T-cell (primary cell): ENCODE measurements around the gene C7. TPM values are rescaled to one million over a fixed set of nuclear protein-coding genes. Genes with fewer than 3 reads are reported as not detected.

Experiments used
- ATAC-seq, 4 experiments: fragments of 200-7000 bp in 3 of 4; fragments of 150-1000 bp in 1 of 4; cut with Tn5 transposase; replicated peaks in 1 of 4; 1 replicate in 3 of 4; 2 replicates in 1 of 4; pipeline ENCODE4 v1.10.0; 2021; ENCODE audit warnings: moderate library complexity in 3 of 4, mild to moderate bottlenecking in 2 of 4, moderate number of reproducible peaks in 1 of 4
- CTCF ChIA-PET, 2 donors: fragments of 300-600 bp; sonication (Branson Sonifier 250); formaldehyde crosslinking; loops; one replicate each; lab custom pipeline; 2022; ENCODE audit warnings: antibody characterized with exemption in 2 of 2; lab: Charles Lee
- POLR2A ChIA-PET, 2 donors: fragments of 300-600 bp; sonication (Branson Sonifier 250); formaldehyde crosslinking; loops; one replicate each; lab custom pipeline; 2022; ENCODE audit warnings: antibody characterized with exemption in 2 of 2; lab: Charles Lee
- DNase-seq, 35 experiments: peaks; one replicate each; pipeline versions ENCODE4 v3.0.0 to v3.0.0-alpha.2; 2013 to 2023
- H3K27ac ChIP-seq: one replicate; pipeline ENCODE4 v1.5.1; 2013; ENCODE audit warnings: low read length
- H3K27me3 ChIP-seq, 2 experiments: replicated peaks in 1 of 2; 1 replicate in 1 of 2; 2 replicates in 1 of 2; pipeline versions ENCODE4 v1.6.1 to v1.7.0; 2013; ENCODE audit warnings: low read length in 1 of 2, mixed read lengths in 1 of 2; ENCODE audit not compliant: control insufficient read depth in 2 of 2, insufficient read depth in 2 of 2; ENCODE audit errors: extremely low read depth in 1 of 2
- H3K36me3 ChIP-seq, 2 donors: 1 replicate in 1 of 2; 2 replicates in 1 of 2; pipeline versions ENCODE4 v1.6.1 to v1.7.0; 2013; ENCODE audit warnings: low read length in 1 of 2; ENCODE audit not compliant: control insufficient read depth in 2 of 2, insufficient read depth in 1 of 2; ENCODE audit errors: extremely low read depth in 1 of 2
- H3K4me1 ChIP-seq, 2 experiments: 1 replicate in 1 of 2; 2 replicates in 1 of 2; pipeline versions ENCODE4 v1.6.1 to v1.7.0; 2013; ENCODE audit warnings: low read length in 2 of 2, mixed read lengths in 1 of 2; ENCODE audit not compliant: insufficient read depth in 2 of 2, control insufficient read depth in 1 of 2; ENCODE audit errors: extremely low read depth in 1 of 2
- H3K4me3 ChIP-seq, 2 donors: 1 replicate in 1 of 2; 2 replicates in 1 of 2; pipeline versions ENCODE4 v1.5.1 to v1.7.0; 2013; ENCODE audit warnings: mild to moderate bottlenecking in 2 of 2, low read length in 1 of 2, moderate library complexity in 1 of 2; ENCODE audit not compliant: control insufficient read depth in 1 of 2; ENCODE audit errors: extremely low read depth in 1 of 2
- H3K9me3 ChIP-seq: 2 replicates; pipeline ENCODE4 v1.7.0; 2013
- H3K27ac Mint-ChIP-seq, 2 donors: one replicate each; pipeline ENCODE4 v1.8.0; 2020 to 2021; ENCODE audit warnings: mild to moderate bottlenecking in 2 of 2, mixed read lengths in 2 of 2
- H3K27me3 Mint-ChIP-seq, 2 donors: one replicate each; pipeline ENCODE4 v1.8.0; 2021 to 2022; ENCODE audit warnings: mixed read lengths in 2 of 2
- H3K36me3 Mint-ChIP-seq: one replicate; pipeline ENCODE4 v1.8.0; 2021; ENCODE audit warnings: mixed read lengths
- H3K4me1 Mint-ChIP-seq, 3 donors: one replicate each; pipeline ENCODE4 v1.8.0; 2020 to 2022; ENCODE audit warnings: mixed read lengths in 3 of 3, mild to moderate bottlenecking in 1 of 3
- H3K4me3 Mint-ChIP-seq, 3 donors: one replicate each; pipeline ENCODE4 v1.8.0; 2020 to 2022; ENCODE audit warnings: mild to moderate bottlenecking in 3 of 3, mixed read lengths in 3 of 3, moderate library complexity in 3 of 3
- H3K9me3 Mint-ChIP-seq, 3 donors: one replicate each; pipeline ENCODE4 v1.8.0; 2020 to 2022; ENCODE audit warnings: mixed read lengths in 3 of 3
- WGBS: methylation state at CpG from one replicate; pipeline ENCODE4 v1.1.5; 2013; ENCODE audit warnings: missing lambda C conversion rate; ENCODE audit not compliant: insufficient coverage; 5-methylcytosine and 5-hydroxymethylcytosine counted together
- total RNA-seq, 35 experiments: library from RNA in 6 of 35; stranded (reverse) in 6 of 35; fragments of 120-200 nt in 1 of 35; gene quantifications; one replicate each; pipeline versions ENCODE4 v1.2.1 to v1.2.4 and lab custom pipeline; 2013 to 2026

C7 gene
- total RNA-seq, 5 donors from 2014 or later (not counting 1 experiment from before 2014, with no cell fraction given), result 1.4 to 3.4 (median 2.9) TPM; not detected in 2

DNA sequence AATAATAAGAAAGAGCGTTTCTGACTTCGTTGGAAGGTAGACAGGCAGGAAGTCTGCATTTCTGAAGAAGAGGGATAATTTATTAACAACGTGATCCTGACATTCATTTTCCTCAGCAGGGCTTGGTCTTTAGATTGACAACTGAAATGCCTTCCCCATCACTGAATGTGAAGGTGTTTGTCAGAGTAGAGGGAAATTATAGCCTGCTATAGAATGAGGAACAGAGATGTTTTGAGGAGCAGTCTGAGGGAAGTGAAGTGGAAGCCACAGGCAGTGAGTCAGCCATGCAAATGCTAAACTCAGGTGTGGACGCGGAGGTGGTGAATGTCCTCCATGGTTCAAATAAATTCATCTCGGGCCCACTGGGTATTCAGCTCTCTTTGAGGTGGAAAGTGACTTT lies 30.5 kb downstream of the C7 start:
- H3K27me3 Mint-ChIP-seq, result peaks cover 4 to 9% of the 10 kb centered on the region in 2 donors
- Histone ChIP-seq H3K36me3 (no peaks in the 10 kb centered on the region), H3K4me3 (no peak overlapping the region), H3K4me1 (no peaks in the 10 kb centered on the region), H3K9me3 (no peaks in the 10 kb centered on the region), H3K27me3 (no peaks in the 10 kb centered on the region), H3K27ac (no peak overlapping the region)
- no CpG with 5 or more reads among the region's 6 CpGs for WGBS
- ATAC-seq (no peak), DNase-seq (no peak)
- H3K4me3 Mint-ChIP-seq, result no peak overlapping the region
- H3K36me3 Mint-ChIP-seq, result no peaks in the 10 kb centered on the region
- peaks cover 0 to 3% (median 0%) of the 10 kb centered on the region in 3 donors for H3K9me3 Mint-ChIP-seq
- H3K4me1 Mint-ChIP-seq, result no peaks in the 10 kb centered on the region
- POLR2A ChIA-PET, result no interaction called here
- CTCF ChIA-PET, result no interaction called here
- no peak overlapping the region for H3K27ac Mint-ChIP-seq

- CTCF ChIA-PET, result no interaction called here
- DNase-seq, result no peak
- POLR2A ChIA-PET, result interaction anchor here in 1 of 2 donors (0.7 kb wide), 1 partner anchor 74 kb away, joined by 3 read pairs; no protein-coding TSS in a partner anchor
- Histone ChIP-seq H3K4me1 (no peaks in the 10 kb centered on the region), H3K9me3 (no peaks in the 10 kb centered on the region), H3K4me3 (no peak overlapping the region), H3K27ac (no peak overlapping the region), H3K27me3 (peaks cover 0 to 4% of the 10 kb centered on the region in 2 experiments), H3K36me3 (no peaks in the 10 kb centered on the region)
- no CpG with 5 or more reads among the region's 5 CpGs for WGBS
- no peak for ATAC-seq
- Mint-ChIP-seq H3K27me3 (peaks cover 2 to 4% of the 10 kb centered on the region in 2 donors), H3K36me3 (no peaks in the 10 kb centered on the region), H3K4me1 (no peaks in the 10 kb centered on the region), H3K9me3 (no peaks in the 10 kb centered on the region), H3K4me3 (no peak overlapping the region), H3K27ac (no peak overlapping the region)
Measured at GRCh38 chr5:40945111-40945510, 35.8 kb downstream of the C7 start.

DNA sequence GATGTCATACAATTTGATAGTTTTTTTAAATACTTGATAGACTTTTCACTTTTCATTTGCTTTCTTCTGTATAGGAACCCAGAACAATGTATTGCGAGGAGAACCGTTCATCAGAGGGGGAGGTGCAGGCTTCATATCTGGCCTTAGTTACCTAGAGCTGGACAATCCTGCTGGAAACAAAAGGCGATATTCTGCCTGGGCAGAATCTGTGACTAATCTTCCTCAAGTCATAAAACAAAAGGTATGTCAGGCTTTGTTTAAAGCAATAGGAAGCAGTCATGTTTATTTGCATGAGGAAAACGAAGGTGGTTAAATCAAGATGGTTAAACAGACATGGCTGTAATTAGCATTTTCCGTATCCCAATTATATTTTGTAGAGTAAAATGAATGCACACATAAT lies 46.0 kb downstream of the C7 start:
- POLR2A ChIA-PET, result interaction anchor here in 1 of 2 donors (0.6 kb wide), 1 partner anchor 995 kb away, joined by 3 read pairs; no protein-coding TSS in a partner anchor
- no peaks in the 10 kb centered on the region for H3K4me1 ChIP-seq
- Mint-ChIP-seq H3K4me3 (no peak overlapping the region), H3K4me1 (no peaks in the 10 kb centered on the region), H3K27me3 (peaks cover 2 to 5% of the 10 kb centered on the region in 2 donors), H3K27ac (no peak overlapping the region), H3K9me3 (peaks cover 6 to 9% (median 7%) of the 10 kb centered on the region in 3 donors), H3K36me3 (no peaks in the 10 kb centered on the region)
- H3K27me3 ChIP-seq, result peaks cover 0 to 2% of the 10 kb centered on the region in 2 experiments
- ATAC-seq (no peak), DNase-seq (no peak)
- H3K27ac ChIP-seq, result no peak overlapping the region
- CTCF ChIA-PET, result interaction anchor here in 1 of 2 donors (0.6 kb wide), 1 partner anchor 12 kb away, joined by 3 read pairs; no protein-coding TSS in a partner anchor
- WGBS, result 67% methylated on average over 1 of the region's 5 CpGs
- H3K36me3 ChIP-seq, result no peaks in the 10 kb centered on the region
- no peaks in the 10 kb centered on the region for H3K9me3 ChIP-seq
- H3K4me3 ChIP-seq, result no peak overlapping the region

GRCh38 chr5:40957048-40957447 lies 47.8 kb downstream of the C7 start:
- peaks cover 0 to 2% of the 10 kb centered on the region in 2 experiments for H3K27me3 ChIP-seq
- no peak overlapping the region for H3K4me3 Mint-ChIP-seq
- ATAC-seq (no peak), DNase-seq (no peak)
- peaks cover 2 to 5% of the 10 kb centered on the region in 2 donors for H3K27me3 Mint-ChIP-seq
- H3K27ac Mint-ChIP-seq, result no peak overlapping the region
- no peaks in the 10 kb centered on the region for H3K36me3 ChIP-seq
- peaks cover 6 to 9% (median 7%) of the 10 kb centered on the region in 3 donors for H3K9me3 Mint-ChIP-seq
- no peak overlapping the region for H3K27ac ChIP-seq
- ChIA-PET POLR2A (no interaction called here), CTCF (no interaction called here)
- H3K4me1 Mint-ChIP-seq, result no peaks in the 10 kb centered on the region
- H3K9me3 ChIP-seq, result no peaks in the 10 kb centered on the region
- H3K4me3 ChIP-seq, result no peak overlapping the region
- H3K36me3 Mint-ChIP-seq, result no peaks in the 10 kb centered on the region
- H3K4me1 ChIP-seq, result no peaks in the 10 kb centered on the region
- 87% methylated on average over 2 of the region's 3 CpGs for WGBS

DNA sequence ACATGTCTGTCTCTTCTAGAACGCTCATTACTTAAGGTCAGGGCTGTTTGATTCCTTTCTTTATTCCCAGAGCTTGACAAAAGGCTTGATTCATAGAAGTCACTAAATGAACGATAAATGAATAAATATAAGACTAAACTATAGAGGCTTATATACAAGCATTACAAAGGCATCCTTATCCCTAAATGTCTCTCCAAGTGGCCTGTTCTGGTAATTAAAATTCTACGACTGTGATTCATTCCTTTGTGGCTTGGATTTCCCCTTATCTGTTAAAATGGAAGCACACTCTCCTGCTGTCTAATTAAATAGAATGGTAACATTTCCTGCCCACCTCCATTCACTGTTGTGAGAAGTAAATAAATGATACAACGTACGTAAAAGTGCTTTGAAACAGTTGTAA lies 49.5 kb downstream of the C7 start:
- Mint-ChIP-seq H3K27me3 (peaks cover 0 to 2% of the 10 kb centered on the region in 2 donors), H3K9me3 (peaks cover 6 to 9% (median 7%) of the 10 kb centered on the region in 3 donors), H3K27ac (no peak overlapping the region), H3K4me3 (no peak overlapping the region), H3K36me3 (no peaks in the 10 kb centered on the region), H3K4me1 (no peaks in the 10 kb centered on the region)
- no CpG with 5 or more reads among the region's 5 CpGs for WGBS
- no peaks in the 10 kb centered on the region for H3K4me1 ChIP-seq
- no peak overlapping the region for H3K4me3 ChIP-seq
- DNase-seq, result no peak
- ChIA-PET POLR2A (no interaction called here), CTCF (no interaction called here)
- no peak overlapping the region for H3K27ac ChIP-seq
- no peaks in the 10 kb centered on the region for H3K9me3 ChIP-seq
- H3K27me3 ChIP-seq, result peaks cover 0 to 2% of the 10 kb centered on the region in 2 experiments
- no peak for ATAC-seq
- no peaks in the 10 kb centered on the region for H3K36me3 ChIP-seq

- Histone ChIP-seq H3K27ac (no peak overlapping the region), H3K9me3 (no peaks in the 10 kb centered on the region), H3K27me3 (peaks cover 0 to 2% of the 10 kb centered on the region in 2 experiments), H3K36me3 (no peaks in the 10 kb centered on the region), H3K4me3 (no peak overlapping the region), H3K4me1 (no peaks in the 10 kb centered on the region)
- ChIA-PET CTCF (no interaction called here), POLR2A (no interaction called here)
- ATAC-seq, result no peak
- Mint-ChIP-seq H3K4me3 (no peak overlapping the region), H3K36me3 (no peaks in the 10 kb centered on the region), H3K4me1 (no peaks in the 10 kb centered on the region), H3K27ac (no peak overlapping the region), H3K9me3 (peaks cover 6 to 9% (median 7%) of the 10 kb centered on the region in 3 donors), H3K27me3 (peaks cover 0 to 2% of the 10 kb centered on the region in 2 donors)
- no peak for DNase-seq
- WGBS, result 90% methylated on average over 1 of the region's 1 CpG
Measured at GRCh38 chr5:40960037-40960436, 50.7 kb downstream of the C7 start.
